GM21786 (cell line): ENCODE data around the gene AEBP2.
A peak's percentile ranks its signal among the peaks of the same experiment; 100 is the strongest.

Source experiments
- ATAC-seq: cut with Tn5 transposase; IDR thresholded peaks from one replicate; pipeline ENCODE4 v1.9.1; 2021; ENCODE audit not compliant: unreplicated experiment

The AEBP2 gene

DNA sequence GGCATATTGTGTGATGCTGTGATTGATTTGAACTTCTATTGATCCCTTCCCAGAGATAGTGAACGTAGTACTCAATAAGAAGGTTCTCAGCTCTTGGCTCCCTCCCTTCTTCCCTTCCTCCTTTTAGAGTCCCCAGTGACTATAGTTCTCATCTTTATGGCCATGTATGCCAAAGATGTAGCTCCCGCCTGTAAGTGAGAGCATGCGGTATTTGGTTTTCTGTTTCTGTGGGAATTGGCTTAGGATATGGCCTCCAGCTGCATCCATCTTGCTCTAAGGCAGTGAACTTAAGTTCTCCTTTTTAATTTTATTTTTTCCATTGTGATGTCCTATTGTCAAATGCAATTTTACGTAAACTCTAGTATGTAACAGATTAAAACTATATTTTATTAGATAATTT lies 109.5 kb downstream of the AEBP2 start:
- no peak for ATAC-seq

- ATAC-seq: no peak
Observed at GRCh38 chr12:19550626-19551025, 111.3 kb downstream of the AEBP2 start.

- ATAC-seq: peak; percentile 88
Observed at GRCh38 chr12:19552441-19553097, 113.3 kb downstream of the AEBP2 start.

- ATAC-seq: no peak
Observed at GRCh38 chr12:19553175-19553574, 113.9 kb downstream of the AEBP2 start.

GRCh38 chr12:19561411-19561961 lies 122.2 kb downstream of the AEBP2 start:
- no peak for ATAC-seq
